ENCODE measurements around the gene RABGAP1L.

The RABGAP1L gene

GRCh38 chr1:174654560-174654959 is 495.2 kb downstream of the RABGAP1L start:
- DNase-seq (ENCODE audit: extremely low read depth, low read depth), result no peak
- no peak overlapping the region for H3K4me3 ChIP-seq (replicated peaks; ENCODE audit: low read depth, low read length)
- TF ChIP-seq CTCF (IDR thresholded peaks at IDR 0.05; ENCODE audit: low read depth, low read length, missing control alignments), result no peak

- no peak for DNase-seq (ENCODE audit: extremely low read depth, low read depth)
- TF ChIP-seq CTCF (IDR thresholded peaks at IDR 0.05; ENCODE audit: low read depth, low read length, missing control alignments), result no peak
- H3K4me3 ChIP-seq (replicated peaks; ENCODE audit: low read depth, low read length), result no peak overlapping the region
Observed at GRCh38 chr1:174656409-174657059, 497.2 kb downstream of the RABGAP1L start.

GRCh38 chr1:174657411-174657810 is 498.1 kb downstream of the RABGAP1L start:
- no peak for DNase-seq (ENCODE audit: extremely low read depth, low read depth)
- TF ChIP-seq CTCF (IDR thresholded peaks at IDR 0.05; ENCODE audit: low read depth, low read length, missing control alignments), result no peak
- no peak overlapping the region for H3K4me3 ChIP-seq (replicated peaks; ENCODE audit: low read depth, low read length)

GRCh38 chr1:174657893-174658292 is 498.6 kb downstream of the RABGAP1L start:
- no peak overlapping the region for H3K4me3 ChIP-seq (replicated peaks; ENCODE audit: low read depth, low read length)
- TF ChIP-seq CTCF (IDR thresholded peaks at IDR 0.05; ENCODE audit: low read depth, low read length, missing control alignments), result no peak
- no peak for DNase-seq (ENCODE audit: extremely low read depth, low read depth)

GRCh38 chr1:174659823-174660222 is 500.5 kb downstream of the RABGAP1L start:
- no peak for TF ChIP-seq CTCF (IDR thresholded peaks at IDR 0.05; ENCODE audit: low read depth, low read length, missing control alignments)
- no peak for DNase-seq (ENCODE audit: extremely low read depth, low read depth)
- H3K4me3 ChIP-seq (replicated peaks; ENCODE audit: low read depth, low read length), result no peak overlapping the region

- TF ChIP-seq CTCF (IDR thresholded peaks at IDR 0.05; ENCODE audit: low read depth, low read length, missing control alignments), result no peak
- no peak for DNase-seq (ENCODE audit: extremely low read depth, low read depth)
- H3K4me3 ChIP-seq (replicated peaks; ENCODE audit: low read depth, low read length), result no peak overlapping the region
Observed at GRCh38 chr1:174660476-174660875, 501.2 kb downstream of the RABGAP1L start.

GRCh38 chr1:174663358-174663757 is 504.0 kb downstream of the RABGAP1L start:
- TF ChIP-seq CTCF (IDR thresholded peaks at IDR 0.05; ENCODE audit: low read depth, low read length, missing control alignments), result no peak
- no peak overlapping the region for H3K4me3 ChIP-seq (replicated peaks; ENCODE audit: low read depth, low read length)
- no peak for DNase-seq (ENCODE audit: extremely low read depth, low read depth)

Measured in HFF-Myc (cell line).